ENCODE data around the gene PTPRM.

The PTPRM gene

DNA sequence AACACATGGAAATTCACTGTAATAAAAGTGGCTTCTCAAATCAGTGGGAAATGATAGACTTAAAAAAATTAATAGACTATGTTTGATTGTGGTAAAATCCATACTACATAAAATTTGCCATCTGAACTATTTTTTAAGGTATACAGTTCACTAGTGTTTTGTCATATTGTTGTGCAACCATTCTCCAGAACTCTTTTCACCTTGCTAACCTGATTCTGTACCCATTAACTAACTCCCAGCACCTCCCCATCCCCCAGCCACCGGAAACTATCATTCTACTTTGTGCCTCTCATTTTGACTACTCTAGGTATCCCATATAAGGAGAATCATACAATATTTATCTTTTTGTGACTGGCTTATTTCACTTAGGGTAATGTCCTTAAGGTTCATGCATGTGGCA lies 153.3 kb downstream of the PTPRM start:
- TF ChIP-seq, protein P1, sequence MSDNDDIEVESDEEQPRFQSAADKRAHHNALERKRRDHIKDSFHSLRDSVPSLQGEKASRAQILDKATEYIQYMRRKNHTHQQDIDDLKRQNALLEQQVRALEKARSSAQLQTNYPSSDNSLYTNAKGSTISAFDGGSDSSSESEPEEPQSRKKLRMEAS (IDR thresholded peaks at IDR 0.05; ENCODE audit: low read depth, low read length), result no peak
- DNase-seq (ENCODE audit: low read depth), result no peak
- no peak overlapping the region for H3K4me3 ChIP-seq (ENCODE audit: low read depth, low read length)

DNA sequence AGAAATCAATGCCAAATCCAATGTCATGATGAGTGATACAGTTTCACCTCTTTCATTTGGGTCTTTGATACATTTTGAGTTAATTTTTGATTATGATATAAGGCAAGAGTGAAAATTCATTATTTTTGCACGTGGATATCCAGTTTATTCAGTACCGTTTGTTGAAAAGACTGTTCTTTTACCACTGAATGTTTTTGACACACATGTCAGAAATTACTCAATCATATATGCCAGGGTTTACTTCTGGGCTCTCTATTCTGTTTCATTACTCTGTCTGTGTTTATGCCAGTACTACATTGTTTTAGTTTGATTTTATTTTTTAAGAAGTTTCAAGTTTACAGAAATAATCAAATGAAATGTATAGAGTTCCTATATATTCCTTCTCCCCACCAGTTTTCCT lies 154.4 kb downstream of the PTPRM start:
- H3K4me3 ChIP-seq (ENCODE audit: low read depth, low read length), result no peak overlapping the region
- no peak for DNase-seq (ENCODE audit: low read depth)
- no peak for TF ChIP-seq MYC (IDR thresholded peaks at IDR 0.05; ENCODE audit: low read depth, low read length)
- TF ChIP-seq, protein P1 (IDR thresholded peaks at IDR 0.05; ENCODE audit: low read depth, low read length), result no peak
- no peak for TF ChIP-seq POLR2A (IDR thresholded peaks at IDR 0.05; ENCODE audit: extremely low read depth, insufficient read length)
- TF ChIP-seq, protein P2, sequence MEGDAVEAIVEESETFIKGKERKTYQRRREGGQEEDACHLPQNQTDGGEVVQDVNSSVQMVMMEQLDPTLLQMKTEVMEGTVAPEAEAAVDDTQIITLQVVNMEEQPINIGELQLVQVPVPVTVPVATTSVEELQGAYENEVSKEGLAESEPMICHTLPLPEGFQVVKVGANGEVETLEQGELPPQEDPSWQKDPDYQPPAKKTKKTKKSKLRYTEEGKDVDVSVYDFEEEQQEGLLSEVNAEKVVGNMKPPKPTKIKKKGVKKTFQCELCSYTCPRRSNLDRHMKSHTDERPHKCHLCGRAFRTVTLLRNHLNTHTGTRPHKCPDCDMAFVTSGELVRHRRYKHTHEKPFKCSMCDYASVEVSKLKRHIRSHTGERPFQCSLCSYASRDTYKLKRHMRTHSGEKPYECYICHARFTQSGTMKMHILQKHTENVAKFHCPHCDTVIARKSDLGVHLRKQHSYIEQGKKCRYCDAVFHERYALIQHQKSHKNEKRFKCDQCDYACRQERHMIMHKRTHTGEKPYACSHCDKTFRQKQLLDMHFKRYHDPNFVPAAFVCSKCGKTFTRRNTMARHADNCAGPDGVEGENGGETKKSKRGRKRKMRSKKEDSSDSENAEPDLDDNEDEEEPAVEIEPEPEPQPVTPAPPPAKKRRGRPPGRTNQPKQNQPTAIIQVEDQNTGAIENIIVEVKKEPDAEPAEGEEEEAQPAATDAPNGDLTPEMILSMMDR (IDR thresholded peaks at IDR 0.05; ENCODE audit: low read depth, low read length), result no peak

GRCh38 chr18:7722955-7723354 lies 155.8 kb downstream of the PTPRM start:
- TF ChIP-seq, protein P1 (IDR thresholded peaks at IDR 0.05; ENCODE audit: low read depth, low read length), result no peak
- no peak for TF ChIP-seq POLR2A (IDR thresholded peaks at IDR 0.05; ENCODE audit: extremely low read depth, insufficient read length)
- TF ChIP-seq MYC (IDR thresholded peaks at IDR 0.05; ENCODE audit: low read depth, low read length), result no peak
- TF ChIP-seq, protein P2 (IDR thresholded peaks at IDR 0.05; ENCODE audit: low read depth, low read length), result no peak
- DNase-seq (ENCODE audit: low read depth), result no peak

DNA sequence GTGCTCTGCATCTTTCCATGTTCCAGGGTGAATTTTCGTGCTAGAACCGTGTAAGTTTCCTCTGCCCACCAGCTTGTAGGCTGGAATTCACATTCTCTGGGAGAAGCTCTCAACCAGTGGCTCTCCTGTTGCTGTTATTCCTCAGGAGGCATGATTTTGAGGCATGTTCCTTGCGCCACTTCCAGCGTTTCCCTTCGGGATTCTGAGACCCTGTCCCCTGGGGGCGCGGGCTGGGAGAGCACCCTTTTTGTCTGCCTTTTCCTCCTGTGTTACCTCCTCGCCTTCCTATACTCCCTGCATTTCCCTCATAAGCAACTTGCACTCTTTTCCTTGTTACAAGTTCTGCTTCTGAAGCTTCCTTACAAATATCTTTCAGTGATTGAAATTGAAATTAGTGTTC lies 156.4 kb downstream of the PTPRM start:
- DNase-seq (ENCODE audit: low read depth), result no peak
- TF ChIP-seq MYC (IDR thresholded peaks at IDR 0.05; ENCODE audit: low read depth, low read length) (no peak), POLR2A (IDR thresholded peaks at IDR 0.05; ENCODE audit: extremely low read depth, insufficient read length) (no peak)
- TF ChIP-seq, protein P1 (IDR thresholded peaks at IDR 0.05; ENCODE audit: low read depth, low read length), result no peak
- TF ChIP-seq, protein P2 (IDR thresholded peaks at IDR 0.05; ENCODE audit: low read depth, low read length), result no peak
- no peak overlapping the region for H3K4me3 ChIP-seq (ENCODE audit: low read depth, low read length)

More at GRCh38 chr18:7722955-7723354, 155.8 kb downstream of the PTPRM start:
- H3K4me3 ChIP-seq (ENCODE audit: low read depth, low read length), result no peak overlapping the region

DNA sequence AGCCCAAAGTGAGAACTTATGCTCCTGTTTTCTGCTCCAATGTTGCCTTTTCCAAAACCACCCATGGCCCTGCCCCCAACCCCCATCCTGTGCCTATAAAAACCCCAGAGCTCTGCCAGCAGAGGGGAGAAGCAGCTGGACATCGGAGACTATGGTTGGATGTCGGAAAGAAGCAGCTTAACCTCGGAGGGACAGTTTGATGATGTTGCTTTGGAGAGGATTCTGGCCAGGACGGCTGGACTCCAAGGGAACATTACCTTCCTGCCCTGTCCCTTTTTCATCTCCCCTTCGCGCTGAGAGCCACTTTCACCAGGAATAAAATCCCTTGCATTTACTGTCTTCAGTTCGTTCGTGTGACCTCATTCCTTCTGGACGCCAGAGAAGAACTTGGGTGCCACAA lies 158.4 kb downstream of the PTPRM start:
- TF ChIP-seq, protein P2 (IDR thresholded peaks at IDR 0.05; ENCODE audit: low read depth, low read length), result no peak
- no peak for TF ChIP-seq POLR2A (IDR thresholded peaks at IDR 0.05; ENCODE audit: extremely low read depth, insufficient read length)
- TF ChIP-seq, protein P1 (IDR thresholded peaks at IDR 0.05; ENCODE audit: low read depth, low read length), result no peak
- no peak for TF ChIP-seq MYC (IDR thresholded peaks at IDR 0.05; ENCODE audit: low read depth, low read length)
- H3K4me3 ChIP-seq (ENCODE audit: low read depth, low read length), result no peak overlapping the region
- DNase-seq (ENCODE audit: low read depth), result no peak

DNA sequence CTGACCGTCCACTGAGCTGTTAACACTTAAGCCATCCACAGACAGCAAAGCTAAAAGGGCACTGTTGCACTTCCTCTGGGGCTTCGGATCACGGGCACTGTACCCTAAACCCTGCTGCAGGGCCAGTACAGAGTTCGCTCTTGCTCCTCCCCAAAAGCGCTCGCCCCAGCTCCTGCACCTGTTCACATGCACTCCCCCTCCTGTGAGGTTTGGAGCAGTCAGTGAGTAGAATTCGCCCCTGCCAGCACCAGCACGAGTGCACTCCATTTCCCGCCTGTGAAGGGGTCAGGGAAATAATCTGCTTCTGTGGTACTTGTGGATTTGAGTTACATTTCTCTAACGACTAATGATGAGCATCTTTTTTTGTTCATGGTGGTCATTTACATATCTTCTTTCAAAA lies 158.8 kb downstream of the PTPRM start:
- TF ChIP-seq, protein P2 (IDR thresholded peaks at IDR 0.05; ENCODE audit: low read depth, low read length), result no peak
- TF ChIP-seq POLR2A (IDR thresholded peaks at IDR 0.05; ENCODE audit: extremely low read depth, insufficient read length), result no peak
- TF ChIP-seq, protein P1 (IDR thresholded peaks at IDR 0.05; ENCODE audit: low read depth, low read length), result no peak
- no peak for TF ChIP-seq MYC (IDR thresholded peaks at IDR 0.05; ENCODE audit: low read depth, low read length)
- DNase-seq (ENCODE audit: low read depth), result no peak
- H3K4me3 ChIP-seq (ENCODE audit: low read depth, low read length), result no peak overlapping the region
